Suprapubic skin (tissue), 4 donors: ENCODE measurements around the gene RAPGEFL1. TPM values are rescaled to one million over a fixed set of nuclear protein-coding genes. Genes with fewer than 3 reads are reported as not detected.

Experiments used
- DNase-seq, 2 donors: peaks; one replicate each; pipeline ENCODE4 v3.0.0-alpha.2; 2019; ENCODE audit warnings: low spot score in 2 of 2
- H3K27ac ChIP-seq: fragments of 200-600 bp; sonication (generic); one replicate; pipeline ENCODE4 v1.5.1; 2019
- H3K27me3 ChIP-seq: fragments of 200-600 bp; sonication (generic); one replicate; pipeline ENCODE4 v1.5.1; 2019
- H3K36me3 ChIP-seq: fragments of 200-600 bp; sonication (generic); one replicate; pipeline ENCODE4 v1.5.1; 2019
- H3K4me1 ChIP-seq: fragments of 200-600 bp; sonication (generic); one replicate; pipeline ENCODE4 v1.5.1; 2019
- H3K4me3 ChIP-seq: fragments of 200-600 bp; sonication (generic); one replicate; pipeline ENCODE4 v1.5.1; 2019; ENCODE audit warnings: mild to moderate bottlenecking
- H3K9me3 ChIP-seq: fragments of 200-600 bp; sonication (generic); one replicate; pipeline ENCODE4 v1.5.1; 2019
- CTCF ChIP-seq, 2 donors: fragments of 200-600 bp in 1 of 2; fragments of 450-650 bp in 1 of 2; sonication (generic) in 1 of 2; IDR thresholded peaks; one replicate each; pipeline ENCODE4 v1.5.1; 2016 to 2019; ENCODE audit warnings: antibody characterized with exemption in 2 of 2, mild to moderate bottlenecking in 1 of 2, moderate library complexity in 1 of 2
- EP300 ChIP-seq: sonication (generic); formaldehyde crosslinking; IDR thresholded peaks from one replicate; pipeline ENCODE4 v1.6.1; 2017; ENCODE audit warnings: antibody characterized with exemption
- POLR2A ChIP-seq, 2 donors: fragments of 450-650 bp; IDR thresholded peaks; one replicate each; pipeline ENCODE4 v1.6.1; 2017; ENCODE audit warnings: antibody characterized with exemption in 2 of 2, mild to moderate bottlenecking in 2 of 2, moderate library complexity in 2 of 2
- POLR2AphosphoS5 ChIP-seq, 3 donors: sonication (generic); formaldehyde crosslinking; IDR thresholded peaks; one replicate each; pipeline ENCODE4 v1.6.1; 2017; ENCODE audit warnings: antibody characterized with exemption in 3 of 3
- WGBS: methylation state at CpG from one replicate; pipeline ENCODE4 v1.1.5; 2018; 5-methylcytosine and 5-hydroxymethylcytosine counted together
- total RNA-seq, 4 donors: library from RNA; depleted of rRNA; stranded (reverse); fragments of >200 nt; gene quantifications; one replicate each; pipeline ENCODE4 v1.1.0, GENCODE V29; 2016

Gene RAPGEFL1
- 100 to 1,000 TPM; 221 to 547 (median 297) TPM for total RNA-seq

GRCh38 chr17:40177275-40177874 is at the start of gene RAPGEFL1:
Gene RAPGEFL1, plus strand, starts transcription at chr17:40177470. Its CDS starts 392 bp downstream, at chr17:40177862.
- peaks cover 14% of the 10 kb centered on the region for H3K36me3 ChIP-seq
- peak within 1 kb of the TSS; percentile 88 for H3K27ac ChIP-seq
- DNase-seq: peak; percentile 88 to 90
- peaks cover 47% of the 10 kb centered on the region for H3K4me1 ChIP-seq
- no peaks in the 10 kb centered on the region for H3K9me3 ChIP-seq
- WGBS: 0% methylated on average over 53 of the region's 57 CpGs
- no peak for TF ChIP-seq CTCF (IDR thresholded peaks at IDR 0.05)
- peak within 1 kb of the TSS; percentile 67 for H3K4me3 ChIP-seq
- H3K27me3 ChIP-seq: no peaks in the 10 kb centered on the region

GRCh38 chr17:40129498-40129897 is 47.8 kb upstream of the RAPGEFL1 start:
- TF ChIP-seq POLR2A (IDR thresholded peaks at IDR 0.05) (no peak), CTCF (IDR thresholded peaks at IDR 0.05) (no peak), EP300 (no peak), POLR2AphosphoS5 (IDR thresholded peaks at IDR 0.05) (no peak)
- Histone ChIP-seq H3K4me1 (peaks cover 18% of the 10 kb centered on the region), H3K27me3 (no peaks in the 10 kb centered on the region), H3K27ac (no peak overlapping the region), H3K36me3 (peaks cover 82% of the 10 kb centered on the region), H3K4me3 (no peak overlapping the region), H3K9me3 (no peaks in the 10 kb centered on the region)
- DNase-seq: no peak
- 72% methylated on average over 5 of the region's 5 CpGs for WGBS

- WGBS: 77% methylated on average over 7 of the region's 7 CpGs
- Histone ChIP-seq H3K4me1 (peaks cover 8% of the 10 kb centered on the region), H3K4me3 (no peak overlapping the region), H3K9me3 (no peaks in the 10 kb centered on the region), H3K27me3 (no peaks in the 10 kb centered on the region), H3K27ac (no peak overlapping the region), H3K36me3 (peaks cover 89% of the 10 kb centered on the region)
- DNase-seq: no peak
- TF ChIP-seq POLR2A (IDR thresholded peaks at IDR 0.05): no peak
- no peak for TF ChIP-seq POLR2AphosphoS5 (IDR thresholded peaks at IDR 0.05)
- no peak for TF ChIP-seq CTCF (IDR thresholded peaks at IDR 0.05)
- no peak for TF ChIP-seq EP300
Measured at GRCh38 chr17:40130352-40131042, 46.8 kb upstream of the RAPGEFL1 start.

GRCh38 chr17:40134184-40134583 is 43.1 kb upstream of the RAPGEFL1 start:
- Histone ChIP-seq H3K9me3 (no peaks in the 10 kb centered on the region), H3K27ac (no peak overlapping the region), H3K4me1 (peaks cover 10% of the 10 kb centered on the region), H3K27me3 (no peaks in the 10 kb centered on the region), H3K4me3 (no peak overlapping the region), H3K36me3 (peaks cover 70% of the 10 kb centered on the region)
- TF ChIP-seq POLR2AphosphoS5 (IDR thresholded peaks at IDR 0.05): no peak
- no peak for TF ChIP-seq EP300
- no peak for TF ChIP-seq POLR2A (IDR thresholded peaks at IDR 0.05)
- no peak for TF ChIP-seq CTCF (IDR thresholded peaks at IDR 0.05)
- DNase-seq: no peak
- WGBS: 88% methylated on average over 7 of the region's 7 CpGs

- Histone ChIP-seq H3K4me1 (peaks cover 18% of the 10 kb centered on the region), H3K9me3 (no peaks in the 10 kb centered on the region), H3K36me3 (peaks cover 55% of the 10 kb centered on the region), H3K4me3 (no peak overlapping the region), H3K27me3 (no peaks in the 10 kb centered on the region), H3K27ac (no peak overlapping the region)
- TF ChIP-seq CTCF (IDR thresholded peaks at IDR 0.05) (no peak), POLR2A (IDR thresholded peaks at IDR 0.05) (no peak), EP300 (no peak), POLR2AphosphoS5 (IDR thresholded peaks at IDR 0.05) (no peak)
- DNase-seq: no peak
- WGBS: 91% methylated on average over 3 of the region's 3 CpGs
Measured at GRCh38 chr17:40135817-40136216, 41.5 kb upstream of the RAPGEFL1 start.
